ENCODE data around the gene ULK1. TPM values are rescaled to one million over a fixed set of nuclear protein-coding genes. Genes with fewer than 3 reads are reported as not detected.

ULK1 gene
- total and polyA plus RNA-seq, 8 donors: 23.3 to 106 (median 54.2) TPM

DNA sequence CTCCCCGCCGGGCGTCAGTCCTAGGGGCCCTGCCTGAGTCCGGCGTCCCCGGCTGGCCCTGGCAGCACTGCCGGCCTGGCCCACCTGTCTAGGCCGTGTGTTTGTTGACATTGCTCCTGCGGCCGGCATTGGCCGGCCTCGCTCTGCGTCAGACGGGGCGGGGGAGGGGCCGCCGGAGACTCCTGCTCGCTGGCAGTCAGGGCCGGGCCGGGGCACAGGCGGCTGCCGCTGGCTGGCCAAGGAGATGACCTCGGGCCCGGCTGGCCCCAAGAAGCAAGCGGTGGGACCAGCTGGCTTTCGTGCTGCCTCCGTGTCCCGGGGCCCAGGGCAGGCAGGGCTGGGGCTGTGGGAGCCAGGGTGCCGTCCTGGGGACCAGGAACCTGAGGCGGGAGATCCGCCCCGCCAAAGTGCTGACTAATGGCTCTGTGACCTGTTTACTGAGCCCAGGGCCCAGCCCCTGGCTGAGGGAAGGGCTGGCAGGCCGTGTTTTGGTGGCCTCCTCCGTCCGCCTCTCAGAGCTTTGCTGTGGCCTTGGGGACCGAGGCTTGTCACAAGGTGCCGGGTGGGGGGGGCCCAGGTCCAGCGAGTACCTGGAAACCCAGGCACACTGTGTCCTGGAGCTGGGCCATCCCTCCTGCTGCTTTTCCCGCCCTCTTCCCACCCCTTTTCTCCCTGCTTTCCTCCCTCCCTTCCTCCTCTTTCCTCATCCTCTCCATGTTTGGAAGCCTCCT is 1.8 kb downstream of the ULK1 start:
- intact Hi-C loops (cut with DNase I): no loop called here
- Histone ChIP-seq H3K27me3 (no peaks in the 10 kb centered on the region), H3K9me3 (no peaks in the 10 kb centered on the region), H3K36me3 (no peaks in the 10 kb centered on the region), H3K4me3 (peak overlapping the region; percentile 31 to 57 (median 47)), H3K27ac (peak overlapping the region; percentile 97 to 100 (median 99)), H3K4me1 (peaks cover 5 to 13% (median 7%) of the 10 kb centered on the region in 3 donors)
- peak; percentile 77 to 89 (median 80) for ATAC-seq
- WGBS, 2 donors: 0 to 3% methylated on average over 30 to 39 of the region's 39 CpGs
- peak; percentile 96 to 99 (median 98) for DNase-seq
- no peak for TF ChIP-seq CTCF (IDR thresholded peaks at IDR 0.05)
- FAIRE-seq: no peak

DNA sequence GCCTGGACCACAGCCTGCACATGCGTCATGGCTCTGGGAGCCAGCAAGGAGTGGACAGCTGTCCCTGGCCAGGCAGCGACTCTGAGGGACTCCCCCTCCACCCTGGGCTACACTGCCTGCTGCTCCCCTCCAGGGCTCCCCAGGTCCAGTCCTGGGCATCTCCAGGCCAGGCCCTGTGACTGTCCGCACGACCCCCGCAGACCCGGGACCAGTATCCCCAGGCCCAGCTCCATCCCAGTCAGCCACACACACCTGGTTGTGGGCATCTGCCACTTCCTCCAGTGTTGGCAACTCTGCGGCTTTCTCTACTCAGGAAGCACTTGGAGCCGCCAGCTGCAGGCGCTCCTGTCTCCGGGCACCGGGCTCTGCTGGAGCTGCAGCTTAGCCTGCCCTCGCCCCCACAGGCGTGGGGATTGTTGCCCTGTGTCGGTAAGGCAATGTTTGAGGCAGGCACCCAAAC is 2.4 kb downstream of the ULK1 start:
- Histone ChIP-seq H3K27me3 (no peaks in the 10 kb centered on the region), H3K4me1 (peaks cover 5 to 19% (median 7%) of the 10 kb centered on the region in 3 donors), H3K36me3 (no peaks in the 10 kb centered on the region), H3K4me3 (peak overlapping the region; percentile 9 to 57 (median 38)), H3K27ac (peak overlapping the region; percentile 97 to 100 (median 99)), H3K9me3 (no peaks in the 10 kb centered on the region)
- peak; percentile 9 to 71 (median 20) for ATAC-seq
- no peak for DNase-seq
- intact Hi-C loops (cut with DNase I): no loop called here
- no peak for TF ChIP-seq CTCF (IDR thresholded peaks at IDR 0.05)
- FAIRE-seq: no peak
- WGBS, 2 donors: 21 to 24% methylated on average over 14 of the region's 14 CpGs

GRCh38 chr12:131897276-131897675 is 2.9 kb downstream of the ULK1 start:
- H3K9me3 ChIP-seq: no peaks in the 10 kb centered on the region
- no peak for ATAC-seq
- TF ChIP-seq CTCF (IDR thresholded peaks at IDR 0.05): no peak
- H3K36me3 ChIP-seq: no peaks in the 10 kb centered on the region
- no peak for FAIRE-seq
- peak overlapping the region; percentile 97 to 100 (median 99) for H3K27ac ChIP-seq
- 35 to 48% methylated on average over 18 of the region's 18 CpGs for WGBS, 2 donors
- peaks cover 5 to 21% (median 7%) of the 10 kb centered on the region in 3 donors for H3K4me1 ChIP-seq
- DNase-seq: peak in 4 of 6 donors; percentile 55 to 75 (median 60)
- intact Hi-C loops (cut with DNase I): no loop called here
- H3K27me3 ChIP-seq: no peaks in the 10 kb centered on the region
- peak overlapping the region in 3 of 4 donors; percentile 9 to 57 (median 52) for H3K4me3 ChIP-seq

GRCh38 chr12:131897875-131898274 is 3.5 kb downstream of the ULK1 start:
- DNase-seq (peak in 3 of 6 donors; percentile 31 to 54 (median 41)), FAIRE-seq (no peak), ATAC-seq (no peak)
- no peaks in the 10 kb centered on the region for H3K27me3 ChIP-seq
- no peak for TF ChIP-seq CTCF (IDR thresholded peaks at IDR 0.05)
- H3K4me1 ChIP-seq: peaks cover 5 to 21% (median 7%) of the 10 kb centered on the region in 3 donors
- WGBS, 2 donors: 59 to 66% methylated on average over 9 of the region's 9 CpGs
- intact Hi-C loops (cut with DNase I): no loop called here
- H3K27ac ChIP-seq: peak overlapping the region in 3 of 4 donors; percentile 98 to 100 (median 100)
- H3K9me3 ChIP-seq: no peaks in the 10 kb centered on the region
- peak overlapping the region in 2 of 4 donors; percentile 52 to 57 for H3K4me3 ChIP-seq
- no peaks in the 10 kb centered on the region for H3K36me3 ChIP-seq

DNA sequence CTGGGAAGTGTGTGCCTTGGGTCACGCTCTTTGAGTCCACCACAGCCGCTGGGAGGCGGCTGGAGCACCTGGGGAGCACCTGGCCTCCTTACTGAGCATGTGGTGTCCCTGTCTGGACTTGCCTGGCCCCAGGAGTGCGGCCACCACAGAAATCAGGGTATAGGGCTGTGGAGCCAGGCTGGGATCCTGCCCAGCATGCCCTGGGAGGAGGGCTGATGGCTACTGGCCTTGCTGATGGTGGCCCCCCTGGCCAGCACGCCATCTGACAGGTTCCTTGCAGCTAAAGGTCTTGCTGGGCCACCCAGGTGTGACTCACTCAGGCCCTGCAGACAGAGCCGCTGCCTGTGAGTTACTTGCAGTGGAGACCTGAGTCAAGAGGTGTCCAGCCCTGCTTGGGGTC is 6.0 kb downstream of the ULK1 start:
- WGBS, 2 donors: 86 to 93% methylated on average over 6 of the region's 6 CpGs

More for the DNA sequence above, 6.0 kb downstream of the ULK1 start:
- no peak for TF ChIP-seq CTCF (IDR thresholded peaks at IDR 0.05)
- Histone ChIP-seq H3K27ac (no peak overlapping the region), H3K4me3 (no peak overlapping the region), H3K9me3 (no peaks in the 10 kb centered on the region), H3K36me3 (no peaks in the 10 kb centered on the region), H3K4me1 (peaks cover 5 to 21% (median 7%) of the 10 kb centered on the region in 3 donors), H3K27me3 (no peaks in the 10 kb centered on the region)
- FAIRE-seq: no peak
- intact Hi-C loops (cut with DNase I): no loop called here
- ATAC-seq: no peak
- peak in 3 of 6 donors; percentile 23 to 71 (median 39) for DNase-seq

Data from pancreas (tissue), 10 donors.